ENCODE measurements around the gene CCDC43.

- TF ChIP-seq CTCF (IDR thresholded peaks at IDR 0.05) (no peak), USF2 (IDR thresholded peaks at IDR 0.05; ENCODE audit: borderline replicate concordance, low read depth, low read length) (no peak), FOSL2 (IDR thresholded peaks at IDR 0.05; ENCODE audit: borderline replicate concordance, low read depth) (no peak)
Measured at GRCh38 chr17:44693609-44694008, 4.0 kb upstream of the CCDC43 start.

Measured in SK-N-SH (cell line).